Thyroid gland (tissue), 4 donors: Measurements from ENCODE around the gene ABTB1.

ENCODE experiments used
- POLR2A ChIP-seq, 2 donors: fragments of 450-650 bp; IDR thresholded peaks; one replicate each; pipeline ENCODE4 v1.6.1; 2017; ENCODE audit warnings: antibody characterized with exemption in 2 of 2, mild to moderate bottlenecking in 2 of 2, moderate library complexity in 1 of 2
- TF ChIP-seq, protein P1 (sequence below), 6 experiments: fragments of 200-600 bp in 3 of 6; fragments of 450-650 bp in 3 of 6; sonication (generic) in 3 of 6; IDR thresholded peaks; one replicate each; pipeline ENCODE4 v1.5.1; 2016 to 2019; ENCODE audit warnings: antibody characterized with exemption in 6 of 6, mild to moderate bottlenecking in 2 of 6, inconsistent platforms in 1 of 6, moderate library complexity in 1 of 6

GRCh38 chr3:127687228-127687737, 14.5 kb downstream of the ABTB1 start:
- TF ChIP-seq, protein P1, sequence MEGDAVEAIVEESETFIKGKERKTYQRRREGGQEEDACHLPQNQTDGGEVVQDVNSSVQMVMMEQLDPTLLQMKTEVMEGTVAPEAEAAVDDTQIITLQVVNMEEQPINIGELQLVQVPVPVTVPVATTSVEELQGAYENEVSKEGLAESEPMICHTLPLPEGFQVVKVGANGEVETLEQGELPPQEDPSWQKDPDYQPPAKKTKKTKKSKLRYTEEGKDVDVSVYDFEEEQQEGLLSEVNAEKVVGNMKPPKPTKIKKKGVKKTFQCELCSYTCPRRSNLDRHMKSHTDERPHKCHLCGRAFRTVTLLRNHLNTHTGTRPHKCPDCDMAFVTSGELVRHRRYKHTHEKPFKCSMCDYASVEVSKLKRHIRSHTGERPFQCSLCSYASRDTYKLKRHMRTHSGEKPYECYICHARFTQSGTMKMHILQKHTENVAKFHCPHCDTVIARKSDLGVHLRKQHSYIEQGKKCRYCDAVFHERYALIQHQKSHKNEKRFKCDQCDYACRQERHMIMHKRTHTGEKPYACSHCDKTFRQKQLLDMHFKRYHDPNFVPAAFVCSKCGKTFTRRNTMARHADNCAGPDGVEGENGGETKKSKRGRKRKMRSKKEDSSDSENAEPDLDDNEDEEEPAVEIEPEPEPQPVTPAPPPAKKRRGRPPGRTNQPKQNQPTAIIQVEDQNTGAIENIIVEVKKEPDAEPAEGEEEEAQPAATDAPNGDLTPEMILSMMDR (IDR thresholded peaks at IDR 0.05): no peak
- TF ChIP-seq POLR2A (IDR thresholded peaks at IDR 0.05): no peak
